ENCODE data around the gene LYPD6.

LYPD6 gene

GRCh38 chr2:149423630-149424029, 93.2 kb downstream of the LYPD6 start:
- no peak overlapping the region for H3K4me3 Mint-ChIP-seq
- DNase-seq (no peak), ATAC-seq (replicated peaks) (no peak)
- H3K4me1 Mint-ChIP-seq (ENCODE audit: low read depth in 2 of 2), result no peaks in the 10 kb centered on the region
- H3K27ac Mint-ChIP-seq, result no peak overlapping the region
- H3K27me3 Mint-ChIP-seq, result peaks cover 0 to 22% of the 10 kb centered on the region in 2 donors
- H3K9me3 Mint-ChIP-seq, result no peaks in the 10 kb centered on the region
- H3K36me3 Mint-ChIP-seq (ENCODE audit: insufficient read depth), result no peaks in the 10 kb centered on the region

DNA sequence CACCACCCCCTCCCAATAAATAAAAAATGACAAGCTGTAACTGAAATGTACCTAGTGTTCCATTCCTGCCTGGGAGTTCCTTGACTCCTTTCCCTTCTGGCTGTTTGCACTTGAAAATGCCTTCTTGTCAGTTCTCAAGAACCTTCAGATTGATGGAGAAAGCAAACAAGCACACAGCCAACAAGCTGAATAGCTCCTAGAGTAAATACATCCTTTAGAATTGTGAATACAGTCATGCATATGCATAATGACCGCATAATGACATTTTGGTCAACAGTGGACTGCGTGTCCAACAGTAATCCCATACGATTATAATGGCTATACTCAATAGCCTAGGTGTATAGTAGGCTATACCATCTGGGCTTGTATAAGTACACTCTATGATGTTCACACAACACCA, 97.0 kb downstream of the LYPD6 start:
- Mint-ChIP-seq H3K4me1 (ENCODE audit: low read depth in 2 of 2) (no peaks in the 10 kb centered on the region), H3K4me3 (no peak overlapping the region), H3K9me3 (no peaks in the 10 kb centered on the region), H3K36me3 (ENCODE audit: insufficient read depth) (no peaks in the 10 kb centered on the region), H3K27ac (no peak overlapping the region), H3K27me3 (peaks cover 0 to 12% of the 10 kb centered on the region in 2 donors)
- no peak for DNase-seq
- no peak for ATAC-seq (replicated peaks)

GRCh38 chr2:149428783-149429182, 98.4 kb downstream of the LYPD6 start:
- no peaks in the 10 kb centered on the region for H3K36me3 Mint-ChIP-seq (ENCODE audit: insufficient read depth)
- no peak for DNase-seq
- peaks cover 0 to 12% of the 10 kb centered on the region in 2 donors for H3K27me3 Mint-ChIP-seq
- no peak for ATAC-seq (replicated peaks)
- no peak overlapping the region for H3K4me3 Mint-ChIP-seq
- H3K27ac Mint-ChIP-seq, result no peak overlapping the region
- H3K4me1 Mint-ChIP-seq (ENCODE audit: low read depth in 2 of 2), result no peaks in the 10 kb centered on the region
- no peaks in the 10 kb centered on the region for H3K9me3 Mint-ChIP-seq

DNA sequence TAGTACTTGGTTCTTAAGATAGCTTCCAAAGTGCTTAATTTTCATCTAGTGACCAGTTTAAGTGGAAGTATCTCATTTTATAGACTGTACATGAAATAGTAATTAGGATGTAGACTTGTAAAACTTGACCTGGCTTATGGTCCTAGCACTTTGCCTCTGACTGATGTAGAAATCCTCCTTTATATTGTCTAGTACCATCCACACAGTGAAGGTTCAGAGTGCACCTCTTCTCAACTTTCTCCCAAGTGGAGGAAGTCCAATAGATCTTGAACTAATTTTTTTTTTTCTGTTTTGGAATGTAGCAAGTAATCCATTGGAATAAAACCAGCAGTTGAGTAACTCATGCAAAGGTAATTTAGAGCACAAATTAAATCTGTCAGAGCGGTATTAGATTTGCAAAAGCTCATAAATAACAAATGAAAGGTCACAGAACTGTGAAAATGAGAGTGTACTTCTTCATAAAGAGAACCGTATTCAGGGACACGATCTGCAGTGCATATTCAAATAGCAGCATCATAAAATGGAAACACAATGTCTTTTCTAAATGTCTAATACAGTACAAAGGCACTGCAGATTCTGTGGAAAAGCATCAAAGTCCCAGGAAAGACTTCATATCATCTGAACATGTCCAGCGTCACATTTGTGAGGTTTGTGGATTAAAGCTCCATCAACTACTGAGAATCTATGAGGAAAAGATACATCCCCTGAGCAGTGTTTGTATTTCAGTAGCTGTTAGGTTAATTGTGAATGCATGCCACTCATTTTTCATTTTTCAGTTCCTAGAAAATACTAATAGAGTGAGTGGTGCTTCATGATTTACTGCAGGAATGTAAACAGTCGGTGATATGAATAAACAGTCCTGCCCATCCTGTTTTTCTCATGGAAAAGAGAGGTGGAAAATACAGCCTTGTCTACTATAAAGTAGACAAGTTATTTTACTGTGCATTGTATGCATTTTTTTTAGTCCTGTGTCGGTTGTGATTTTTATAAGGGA, 100.7 kb downstream of the LYPD6 start:
- no peaks in the 10 kb centered on the region for H3K36me3 Mint-ChIP-seq (ENCODE audit: insufficient read depth)
- no peak overlapping the region for H3K4me3 Mint-ChIP-seq
- H3K9me3 Mint-ChIP-seq, result no peaks in the 10 kb centered on the region
- H3K27ac Mint-ChIP-seq, result no peak overlapping the region
- DNase-seq, result no peak
- ATAC-seq (replicated peaks), result no peak
- no peaks in the 10 kb centered on the region for H3K27me3 Mint-ChIP-seq
- H3K4me1 Mint-ChIP-seq (ENCODE audit: low read depth in 2 of 2), result no peaks in the 10 kb centered on the region

GRCh38 chr2:149438330-149438960, 108.1 kb downstream of the LYPD6 start:
- H3K9me3 Mint-ChIP-seq, result no peaks in the 10 kb centered on the region
- H3K4me3 Mint-ChIP-seq, result no peak overlapping the region
- no peaks in the 10 kb centered on the region for H3K4me1 Mint-ChIP-seq (ENCODE audit: low read depth in 2 of 2)
- DNase-seq (no peak), ATAC-seq (replicated peaks) (no peak)
- H3K27me3 Mint-ChIP-seq, result peaks cover 0 to 7% of the 10 kb centered on the region in 2 donors
- no peaks in the 10 kb centered on the region for H3K36me3 Mint-ChIP-seq (ENCODE audit: insufficient read depth)
- no peak overlapping the region for H3K27ac Mint-ChIP-seq

GRCh38 chr2:149441255-149441654, 110.9 kb downstream of the LYPD6 start:
- ATAC-seq (replicated peaks) (no peak), DNase-seq (no peak)
- Mint-ChIP-seq H3K27me3 (peaks cover 0 to 7% of the 10 kb centered on the region in 2 donors), H3K4me1 (ENCODE audit: low read depth in 2 of 2) (no peaks in the 10 kb centered on the region), H3K9me3 (no peaks in the 10 kb centered on the region), H3K36me3 (ENCODE audit: insufficient read depth) (no peaks in the 10 kb centered on the region), H3K27ac (no peak overlapping the region), H3K4me3 (no peak overlapping the region)

GRCh38 chr2:149442346-149442745, 112.0 kb downstream of the LYPD6 start:
- ATAC-seq (replicated peaks) (no peak), DNase-seq (no peak)
- no peaks in the 10 kb centered on the region for H3K36me3 Mint-ChIP-seq (ENCODE audit: insufficient read depth)
- H3K27me3 Mint-ChIP-seq, result peaks cover 0 to 4% of the 10 kb centered on the region in 2 donors
- no peak overlapping the region for H3K27ac Mint-ChIP-seq
- H3K4me1 Mint-ChIP-seq (ENCODE audit: low read depth in 2 of 2), result no peaks in the 10 kb centered on the region
- H3K9me3 Mint-ChIP-seq, result no peaks in the 10 kb centered on the region
- H3K4me3 Mint-ChIP-seq, result no peak overlapping the region

- H3K4me3 Mint-ChIP-seq, result no peak overlapping the region
- DNase-seq (no peak), ATAC-seq (replicated peaks) (no peak)
- H3K27ac Mint-ChIP-seq, result no peak overlapping the region
- no peaks in the 10 kb centered on the region for H3K4me1 Mint-ChIP-seq (ENCODE audit: low read depth in 2 of 2)
- no peaks in the 10 kb centered on the region for H3K27me3 Mint-ChIP-seq
- no peaks in the 10 kb centered on the region for H3K9me3 Mint-ChIP-seq
- no peaks in the 10 kb centered on the region for H3K36me3 Mint-ChIP-seq (ENCODE audit: insufficient read depth)
Measured at GRCh38 chr2:149443150-149443549, 112.8 kb downstream of the LYPD6 start.

DNA sequence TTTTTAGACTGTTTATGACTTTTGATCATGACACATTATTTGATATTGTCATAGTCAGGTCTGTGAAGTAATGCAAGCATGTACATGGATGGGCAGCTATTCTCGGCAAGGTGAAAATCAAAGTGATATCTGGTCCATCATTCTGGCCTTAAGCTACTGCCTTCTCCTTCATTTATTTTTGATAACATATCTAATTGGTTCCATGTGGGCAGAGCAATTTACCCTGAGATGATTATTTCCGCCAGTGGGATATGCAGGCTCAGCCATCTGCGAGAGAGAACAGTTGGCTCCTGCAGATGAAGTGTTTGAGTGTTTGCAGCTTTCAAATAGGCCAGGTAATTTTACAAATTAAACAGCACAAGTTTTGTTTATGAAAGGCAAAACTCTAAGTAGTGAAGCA, 116.4 kb downstream of the LYPD6 start:
- H3K27ac Mint-ChIP-seq, result no peak overlapping the region
- no peak overlapping the region for H3K4me3 Mint-ChIP-seq
- H3K27me3 Mint-ChIP-seq, result peaks cover 0 to 5% of the 10 kb centered on the region in 2 donors
- no peak for ATAC-seq (replicated peaks)
- no peaks in the 10 kb centered on the region for H3K36me3 Mint-ChIP-seq (ENCODE audit: insufficient read depth)
- no peaks in the 10 kb centered on the region for H3K4me1 Mint-ChIP-seq (ENCODE audit: low read depth in 2 of 2)
- H3K9me3 Mint-ChIP-seq, result no peaks in the 10 kb centered on the region
- DNase-seq, result no peak

GRCh38 chr2:149448315-149448714, 117.9 kb downstream of the LYPD6 start:
- ATAC-seq (replicated peaks) (no peak), DNase-seq (no peak)
- Mint-ChIP-seq H3K4me3 (no peak overlapping the region), H3K4me1 (ENCODE audit: low read depth in 2 of 2) (no peaks in the 10 kb centered on the region), H3K27ac (no peak overlapping the region), H3K9me3 (no peaks in the 10 kb centered on the region), H3K36me3 (ENCODE audit: insufficient read depth) (no peaks in the 10 kb centered on the region), H3K27me3 (peaks cover 0 to 10% of the 10 kb centered on the region in 2 donors)

- Mint-ChIP-seq H3K4me1 (ENCODE audit: low read depth in 2 of 2) (no peaks in the 10 kb centered on the region), H3K27me3 (peaks cover 0 to 10% of the 10 kb centered on the region in 2 donors), H3K27ac (no peak overlapping the region), H3K9me3 (no peaks in the 10 kb centered on the region), H3K4me3 (no peak overlapping the region), H3K36me3 (ENCODE audit: insufficient read depth) (no peaks in the 10 kb centered on the region)
- no peak for ATAC-seq (replicated peaks)
- no peak for DNase-seq
Measured at GRCh38 chr2:149449017-149449416, 118.6 kb downstream of the LYPD6 start.

DNA sequence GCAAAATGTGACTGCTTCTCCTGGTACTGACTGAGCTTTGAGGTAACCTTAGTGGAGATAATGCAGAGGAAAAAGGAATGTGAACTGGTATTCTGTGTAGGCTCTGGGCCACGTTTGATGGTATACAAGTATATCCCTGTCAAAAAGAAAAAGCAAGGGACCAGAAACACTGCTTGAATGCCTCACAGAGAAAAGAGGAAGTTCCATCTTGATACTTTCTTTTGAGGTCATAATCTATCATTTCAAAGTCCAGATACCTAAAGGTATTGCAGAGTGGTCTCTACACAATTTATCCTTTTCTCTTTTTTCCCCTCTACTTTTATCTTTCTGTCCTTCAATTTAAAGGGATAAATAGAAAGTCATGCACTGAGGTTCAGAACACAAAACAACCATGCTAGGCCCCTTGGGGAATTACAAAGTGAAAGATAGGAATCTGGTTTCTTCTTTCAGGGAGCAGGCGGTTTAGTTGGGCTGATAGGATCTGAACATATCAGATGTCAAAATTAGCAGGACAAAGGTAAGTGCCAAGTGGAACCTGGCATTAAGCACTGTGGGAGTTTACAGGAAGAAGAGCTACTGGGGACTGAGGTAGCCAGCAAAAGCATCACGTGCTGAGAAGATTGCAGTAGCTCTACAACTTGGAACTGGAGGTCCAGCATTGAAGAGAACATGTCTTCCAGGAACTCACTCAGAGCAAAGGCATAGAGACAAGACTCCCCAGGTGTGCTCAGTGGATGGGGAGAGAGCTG, 121.2 kb downstream of the LYPD6 start:
- no peak overlapping the region for H3K4me3 Mint-ChIP-seq
- DNase-seq (no peak), ATAC-seq (replicated peaks) (no peak)
- no peaks in the 10 kb centered on the region for H3K9me3 Mint-ChIP-seq
- no peak overlapping the region for H3K27ac Mint-ChIP-seq
- H3K27me3 Mint-ChIP-seq, result peaks cover 0 to 10% of the 10 kb centered on the region in 2 donors
- H3K36me3 Mint-ChIP-seq (ENCODE audit: insufficient read depth), result no peaks in the 10 kb centered on the region
- H3K4me1 Mint-ChIP-seq (ENCODE audit: low read depth in 2 of 2), result no peaks in the 10 kb centered on the region

DNA sequence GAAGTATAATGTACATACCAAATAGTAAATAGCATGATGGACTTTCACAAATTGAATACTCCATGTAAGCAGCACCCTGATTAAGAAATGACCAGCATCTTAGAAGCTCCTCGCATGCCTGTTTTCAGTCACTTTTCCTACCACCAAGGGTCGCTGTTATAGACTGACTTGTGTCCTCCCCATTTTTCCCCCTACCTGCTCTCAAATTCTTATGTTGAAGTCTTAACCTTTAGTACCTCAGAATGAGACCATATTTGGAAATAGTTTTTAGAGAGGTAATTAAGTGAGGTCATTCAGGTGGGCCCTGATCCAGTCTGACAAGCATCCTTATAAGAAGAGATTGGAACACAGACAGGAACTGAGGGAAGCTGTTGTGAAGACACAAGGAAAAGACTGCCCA, 125.9 kb downstream of the LYPD6 start:
- Mint-ChIP-seq H3K4me1 (ENCODE audit: low read depth in 2 of 2) (no peaks in the 10 kb centered on the region), H3K4me3 (no peak overlapping the region), H3K27me3 (peaks cover 0 to 9% of the 10 kb centered on the region in 2 donors), H3K27ac (no peak overlapping the region), H3K36me3 (ENCODE audit: insufficient read depth) (no peaks in the 10 kb centered on the region), H3K9me3 (peaks cover 5 to 13% of the 10 kb centered on the region in 2 donors)
- DNase-seq (no peak), ATAC-seq (replicated peaks) (no peak)
